VCaP (cell line): ENCODE measurements around the gene ERC2.

Experiments used
- H3K27ac ChIP-seq: fragments of 450-650 bp; 2 replicates; pipeline ENCODE4 v1.5.1; 2017
- TF ChIP-seq, protein P1 (sequence below): fragments of 450-650 bp; conservative IDR thresholded peaks from 2 replicates; pipeline ENCODE4 v1.5.1; 2017; ENCODE audit warnings: mild to moderate bottlenecking, moderate library complexity

The ERC2 gene

DNA sequence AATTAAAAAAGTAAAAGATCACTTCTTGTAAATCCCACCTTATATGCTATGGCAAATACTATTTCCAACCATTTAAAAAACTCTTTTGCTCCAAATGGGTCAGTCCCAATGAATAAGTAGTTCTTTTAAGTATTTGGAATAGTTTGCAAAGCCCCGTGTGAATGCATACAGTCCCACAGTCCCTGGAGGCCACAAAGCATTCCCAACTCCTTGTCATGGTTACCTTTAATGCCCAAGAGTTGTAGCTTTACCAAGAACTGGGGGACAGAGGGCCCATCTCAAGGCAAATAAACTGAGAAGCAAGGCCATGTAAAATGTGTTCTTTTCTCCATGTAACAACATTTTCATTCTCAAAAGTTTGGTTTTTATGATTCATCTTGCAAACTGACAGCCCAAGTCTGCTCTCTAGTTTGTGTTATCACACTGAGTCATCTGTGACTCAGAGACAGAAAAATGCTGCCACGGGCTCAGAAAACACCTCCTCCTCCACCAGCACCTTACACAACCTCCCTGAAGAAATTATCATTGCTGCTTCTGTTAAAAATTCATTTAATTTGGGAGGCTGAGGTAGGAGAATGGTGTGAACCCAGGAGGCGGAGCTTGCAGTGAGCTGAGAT is 336.2 kb downstream of the ERC2 start:
- no peak overlapping the region for H3K27ac ChIP-seq
- TF ChIP-seq, protein P1, sequence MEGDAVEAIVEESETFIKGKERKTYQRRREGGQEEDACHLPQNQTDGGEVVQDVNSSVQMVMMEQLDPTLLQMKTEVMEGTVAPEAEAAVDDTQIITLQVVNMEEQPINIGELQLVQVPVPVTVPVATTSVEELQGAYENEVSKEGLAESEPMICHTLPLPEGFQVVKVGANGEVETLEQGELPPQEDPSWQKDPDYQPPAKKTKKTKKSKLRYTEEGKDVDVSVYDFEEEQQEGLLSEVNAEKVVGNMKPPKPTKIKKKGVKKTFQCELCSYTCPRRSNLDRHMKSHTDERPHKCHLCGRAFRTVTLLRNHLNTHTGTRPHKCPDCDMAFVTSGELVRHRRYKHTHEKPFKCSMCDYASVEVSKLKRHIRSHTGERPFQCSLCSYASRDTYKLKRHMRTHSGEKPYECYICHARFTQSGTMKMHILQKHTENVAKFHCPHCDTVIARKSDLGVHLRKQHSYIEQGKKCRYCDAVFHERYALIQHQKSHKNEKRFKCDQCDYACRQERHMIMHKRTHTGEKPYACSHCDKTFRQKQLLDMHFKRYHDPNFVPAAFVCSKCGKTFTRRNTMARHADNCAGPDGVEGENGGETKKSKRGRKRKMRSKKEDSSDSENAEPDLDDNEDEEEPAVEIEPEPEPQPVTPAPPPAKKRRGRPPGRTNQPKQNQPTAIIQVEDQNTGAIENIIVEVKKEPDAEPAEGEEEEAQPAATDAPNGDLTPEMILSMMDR, result no peak

DNA sequence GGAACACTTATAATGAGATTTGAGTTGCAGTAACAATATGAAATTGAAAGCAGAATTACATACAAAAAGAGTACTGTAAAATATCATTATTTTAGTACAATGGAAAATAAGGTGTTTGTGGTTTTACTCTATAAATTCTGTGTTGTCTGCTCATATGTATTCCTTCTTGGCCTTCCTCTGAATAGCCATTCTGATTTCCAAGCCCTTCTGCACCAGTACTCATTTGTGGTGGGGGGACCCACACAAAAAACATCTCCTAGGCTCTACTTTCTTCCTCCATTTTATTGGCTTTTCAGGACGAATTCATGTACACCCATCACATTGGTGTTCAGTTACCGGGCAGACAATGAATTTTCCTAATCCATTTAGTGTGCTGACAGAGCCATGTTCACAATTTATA is 338.2 kb downstream of the ERC2 start:
- no peak overlapping the region for H3K27ac ChIP-seq
- TF ChIP-seq, protein P1, result no peak

DNA sequence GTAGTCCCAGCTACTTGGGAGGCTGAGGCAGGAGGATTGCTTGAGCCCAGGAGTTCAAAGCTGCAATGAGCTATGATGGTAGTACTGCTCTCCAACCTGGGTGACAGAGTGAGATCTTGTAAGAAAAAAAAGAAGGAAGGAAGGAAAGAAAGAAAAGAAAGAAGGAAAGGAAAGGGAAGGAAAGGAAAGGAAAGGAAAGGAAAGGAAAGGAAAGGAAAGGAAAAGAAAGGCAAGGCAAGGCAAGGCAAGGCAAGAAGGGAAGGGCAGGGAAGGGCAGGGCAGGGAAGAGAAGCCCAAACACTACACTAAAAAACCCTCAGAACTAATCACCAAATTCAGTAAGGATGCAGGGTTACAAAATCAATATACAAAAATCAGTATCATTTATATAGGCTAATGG is 341.6 kb downstream of the ERC2 start:
- H3K27ac ChIP-seq, result no peak overlapping the region

DNA sequence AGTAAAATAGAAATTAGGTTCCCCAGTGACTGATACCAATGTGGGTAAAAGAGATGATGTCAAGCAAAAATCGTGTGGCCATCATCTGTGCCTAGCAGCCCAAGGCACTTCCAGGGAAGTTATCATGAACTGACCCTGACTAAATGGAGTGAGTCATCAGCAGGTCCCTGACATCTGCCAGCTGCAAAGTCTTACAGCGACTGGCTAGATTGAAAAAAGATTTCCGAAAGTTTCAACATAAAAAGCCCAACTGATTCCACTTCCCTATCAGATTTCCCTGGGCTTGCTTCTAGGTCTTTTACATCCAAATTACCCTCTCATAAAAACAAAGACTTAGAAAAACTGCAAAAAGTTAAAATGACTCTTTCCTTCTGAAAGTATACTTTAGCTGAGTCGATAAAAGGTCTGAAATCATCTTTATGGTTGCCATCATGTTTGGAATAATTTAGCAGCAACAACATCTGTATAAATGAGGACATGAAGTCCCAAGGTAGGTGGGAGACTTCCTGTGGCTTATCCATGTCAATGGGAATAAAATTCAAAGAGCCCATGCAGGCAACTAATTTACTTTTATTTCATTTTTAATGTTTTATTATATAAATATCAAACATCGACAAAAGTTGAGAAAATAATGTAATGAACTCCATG is 342.8 kb downstream of the ERC2 start:
- TF ChIP-seq, protein P1, result no peak
- no peak overlapping the region for H3K27ac ChIP-seq

More for the DNA sequence above, 341.6 kb downstream of the ERC2 start:
- TF ChIP-seq, protein P1, result no peak

DNA sequence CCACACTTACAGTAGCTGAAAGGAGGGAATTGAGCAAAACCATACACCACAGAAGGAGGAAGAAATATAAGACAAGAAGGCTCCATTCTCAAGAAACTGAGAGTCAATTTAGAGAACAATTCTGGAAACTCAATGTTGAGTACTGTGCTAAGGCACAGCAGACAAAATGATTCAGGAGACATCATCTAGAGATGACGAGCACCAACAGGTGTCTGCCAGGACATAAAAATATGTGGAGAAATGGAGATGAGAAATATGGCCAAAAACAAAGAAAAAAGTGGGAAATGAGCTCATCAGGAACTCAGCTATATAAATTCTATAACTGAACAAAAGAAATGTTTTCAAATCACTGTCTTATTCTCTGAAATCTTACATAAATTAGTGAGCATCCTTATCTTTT is 343.7 kb downstream of the ERC2 start:
- TF ChIP-seq, protein P1, result no peak
- H3K27ac ChIP-seq, result no peak overlapping the region

DNA sequence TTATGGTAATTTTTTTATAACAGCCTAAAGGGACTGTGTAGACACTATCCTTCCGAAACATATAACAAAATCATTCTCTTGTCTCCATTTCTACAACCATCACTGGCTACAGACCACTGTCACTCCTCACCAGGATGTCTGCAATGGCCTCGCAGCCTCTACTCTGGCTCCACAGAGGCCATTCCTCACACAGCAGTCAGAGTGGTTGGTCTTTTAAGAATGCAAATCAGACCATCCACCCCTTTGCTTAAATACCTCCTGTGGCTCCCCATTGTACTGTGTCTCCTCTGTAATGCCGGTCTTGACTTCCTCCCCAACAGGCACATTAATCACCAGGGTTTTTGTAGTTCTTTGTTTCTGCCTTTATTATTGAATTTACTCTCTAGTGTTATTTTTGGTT is 344.8 kb downstream of the ERC2 start:
- H3K27ac ChIP-seq, result no peak overlapping the region
- TF ChIP-seq, protein P1, result no peak

DNA sequence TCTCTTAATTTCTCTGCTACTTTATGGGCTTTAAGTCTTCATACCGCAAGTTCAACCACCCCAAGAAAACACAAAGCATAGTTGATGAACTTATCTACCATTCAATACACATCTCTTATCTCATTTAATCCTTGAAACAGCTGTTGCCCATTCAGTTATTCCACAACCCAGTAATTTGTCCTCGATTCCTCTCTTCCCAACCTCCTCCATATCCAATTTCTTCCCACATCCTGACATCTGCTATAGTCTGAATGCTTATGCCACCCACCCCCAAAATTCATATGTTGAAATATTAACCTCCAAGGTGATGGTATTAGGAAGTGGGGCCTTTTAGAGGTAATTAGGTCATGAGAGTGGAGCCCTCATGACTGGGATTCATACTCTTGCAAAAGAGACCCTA is 345.4 kb downstream of the ERC2 start:
- TF ChIP-seq, protein P1, result no peak
- no peak overlapping the region for H3K27ac ChIP-seq
